Stimulated activated CD8-positive, alpha-beta memory T cell treated with anti-CD3 and anti-CD28 coated beads, Interleukin-12 subunit alpha, Interleukin-12 subunit beta, amount 100 ng/mL, for 1 hour (primary cell): ENCODE data around the gene CTNNBL1.
"Not testable (repeated sequence)": the region's sequence is repeated elsewhere in the genome, so short reads cannot be mapped to it uniquely, and the experiment has no call there.

Experiments used
- DNase-seq: peaks from one replicate; pipeline ENCODE4 v3.0.0-alpha.2; 2020; ENCODE audit warnings: low read depth

CTNNBL1 gene

DNA sequence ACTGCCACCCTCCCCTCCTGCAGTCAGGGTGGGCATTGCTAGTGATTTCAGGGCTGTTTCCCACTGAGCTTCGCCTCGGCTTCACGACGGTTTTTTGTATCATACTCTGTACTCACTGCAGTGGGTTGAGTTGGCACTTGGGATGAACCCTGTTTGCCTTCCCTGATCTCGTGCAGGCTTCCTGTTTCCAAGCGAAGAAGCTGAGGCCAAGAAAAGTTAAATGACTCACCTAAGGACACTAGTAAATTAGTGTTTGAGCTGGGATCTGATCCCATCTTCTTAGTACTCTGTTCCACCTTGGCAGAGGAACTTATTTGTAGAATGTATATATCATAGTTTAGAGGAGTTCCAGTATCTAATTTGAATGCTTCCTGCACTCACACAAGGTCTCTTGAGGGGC is 158.8 kb downstream of the CTNNBL1 start:
- DNase-seq = no peak

DNA sequence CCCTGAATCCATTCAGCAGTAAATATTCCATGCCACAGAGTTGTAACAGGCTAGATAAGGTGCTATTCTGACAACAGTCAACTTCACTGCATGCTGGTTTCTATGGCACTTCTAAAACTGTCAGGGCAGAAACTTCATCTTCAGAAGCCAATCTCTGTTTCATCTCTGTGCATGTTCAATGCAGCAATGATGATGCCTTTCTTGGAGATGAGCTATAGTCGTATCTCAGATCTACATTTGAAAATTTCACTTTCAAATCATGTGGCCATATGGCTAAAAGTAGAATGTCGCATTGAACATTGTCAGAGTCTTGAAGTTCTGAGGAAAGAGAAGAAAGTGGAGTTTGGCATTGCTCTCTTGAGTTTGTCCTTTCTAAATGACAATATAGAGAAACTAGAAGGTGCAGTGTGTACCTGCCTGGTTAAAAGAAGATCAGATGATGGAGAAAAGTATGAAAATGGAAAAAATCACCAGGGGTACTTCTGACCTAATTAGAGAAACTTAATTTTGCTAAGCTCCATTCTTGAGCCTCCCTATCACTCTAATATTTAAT is 160.1 kb downstream of the CTNNBL1 start:
- DNase-seq = no peak

DNA sequence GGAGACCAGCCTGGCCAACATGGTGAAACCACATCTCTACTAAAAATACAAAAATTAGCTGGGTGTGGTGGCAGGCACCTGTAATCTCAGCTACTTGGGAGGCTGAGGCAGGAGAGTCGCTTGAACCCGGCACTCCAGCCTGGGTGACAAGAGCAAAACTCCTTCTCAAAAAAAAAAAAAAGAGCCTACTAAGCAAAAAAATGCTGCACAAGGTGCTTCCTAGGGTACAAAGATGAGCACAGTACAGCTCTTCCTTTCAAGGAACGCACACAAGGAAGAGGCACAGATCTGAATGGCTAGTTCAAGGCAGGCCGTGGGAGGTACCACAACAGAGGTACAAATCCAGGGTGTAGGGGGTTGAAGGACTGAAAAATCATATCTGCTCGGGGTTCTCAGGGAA is 162.2 kb downstream of the CTNNBL1 start:
- DNase-seq = not testable (repeated sequence)

DNA sequence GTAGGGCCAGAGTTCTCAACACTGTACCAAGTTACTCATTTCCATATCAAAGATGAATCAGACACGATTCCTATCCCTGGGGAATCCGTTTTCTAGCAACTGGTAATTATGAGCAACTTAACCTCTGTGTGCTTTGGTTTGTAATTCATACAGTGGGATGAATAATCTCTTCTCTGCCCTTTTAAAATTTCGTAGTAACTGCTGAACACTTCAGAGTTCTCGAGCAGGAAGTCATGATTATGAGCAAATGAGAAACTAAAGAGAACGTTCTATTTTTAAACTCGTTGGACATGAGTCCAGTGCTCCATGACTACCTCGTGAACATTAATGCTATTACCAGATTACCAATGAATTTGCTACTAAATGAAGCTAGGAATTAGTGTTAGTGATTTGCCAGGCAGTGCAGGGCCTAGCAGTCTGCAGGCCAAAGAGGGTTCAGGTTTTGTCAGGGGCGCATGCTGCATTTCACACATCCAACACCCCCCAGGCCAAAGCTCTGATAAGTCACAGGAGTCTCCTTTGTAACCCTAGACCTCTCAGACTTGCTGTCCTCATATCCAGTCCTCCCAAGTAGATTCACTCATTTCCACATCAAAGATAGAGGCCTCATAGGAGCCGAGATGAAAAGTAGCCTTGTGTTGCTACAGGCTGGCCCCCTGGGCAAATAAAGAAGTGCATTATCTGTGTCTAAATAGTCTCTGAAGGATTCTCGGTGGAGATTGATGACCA is 163.3 kb downstream of the CTNNBL1 start:
- no peak for DNase-seq

DNA sequence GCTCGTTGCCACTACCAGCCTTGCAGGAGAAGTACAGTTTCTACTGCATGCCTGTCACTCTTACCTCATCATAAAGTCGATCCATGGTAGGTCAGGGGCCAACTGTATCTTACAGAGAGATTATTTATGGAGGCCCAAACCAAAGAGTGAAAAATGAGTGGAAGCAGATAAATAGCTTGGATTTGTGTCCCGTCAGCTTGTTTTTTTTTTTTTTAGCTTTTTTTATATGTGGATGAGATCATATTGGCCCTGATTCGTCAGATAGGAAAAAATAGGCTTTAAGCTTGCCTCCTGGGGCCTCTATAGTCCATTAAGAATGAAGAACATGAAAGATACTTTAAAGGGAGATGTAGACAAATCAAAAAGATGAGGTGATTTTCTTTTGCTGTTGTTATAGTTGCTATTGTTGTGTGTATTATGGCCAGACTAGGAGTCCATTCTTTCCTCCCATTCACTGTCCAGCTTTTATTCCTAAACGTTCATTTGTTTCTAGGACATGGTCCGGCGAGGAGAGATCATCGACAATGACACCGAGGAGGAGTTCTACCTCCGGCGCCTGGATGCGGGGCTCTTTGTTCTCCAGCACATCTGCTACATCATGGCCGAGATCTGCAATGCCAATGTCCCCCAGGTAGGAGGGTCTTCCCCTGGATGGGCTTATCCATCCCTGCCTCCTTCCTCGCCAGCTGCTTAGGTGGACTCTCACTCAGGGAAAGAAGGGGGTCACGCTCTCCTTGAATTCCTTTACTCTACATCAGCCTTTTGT is 165.8 kb downstream of the CTNNBL1 start:
- DNase-seq = no peak

DNA sequence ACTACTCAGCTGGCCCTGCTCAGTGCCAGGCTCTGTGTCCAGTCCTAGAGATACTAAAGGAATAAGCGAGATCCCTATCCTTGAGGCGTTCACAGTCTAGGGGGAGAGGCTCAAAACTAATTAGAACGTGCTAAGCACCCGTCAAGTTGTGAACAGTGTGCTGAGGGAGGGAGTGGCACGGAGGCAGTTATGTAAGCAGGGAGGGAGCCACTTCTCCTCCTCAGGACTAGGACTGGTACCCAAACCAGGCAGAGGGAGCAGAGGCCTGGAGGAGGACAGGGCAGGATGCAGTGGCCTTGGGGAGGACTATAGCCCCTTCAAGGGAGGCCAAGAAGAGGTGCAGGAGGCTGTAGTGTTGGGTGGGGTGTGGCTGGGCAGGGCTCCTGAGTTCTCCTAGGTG is 169.5 kb downstream of the CTNNBL1 start:
- no peak for DNase-seq

DNA sequence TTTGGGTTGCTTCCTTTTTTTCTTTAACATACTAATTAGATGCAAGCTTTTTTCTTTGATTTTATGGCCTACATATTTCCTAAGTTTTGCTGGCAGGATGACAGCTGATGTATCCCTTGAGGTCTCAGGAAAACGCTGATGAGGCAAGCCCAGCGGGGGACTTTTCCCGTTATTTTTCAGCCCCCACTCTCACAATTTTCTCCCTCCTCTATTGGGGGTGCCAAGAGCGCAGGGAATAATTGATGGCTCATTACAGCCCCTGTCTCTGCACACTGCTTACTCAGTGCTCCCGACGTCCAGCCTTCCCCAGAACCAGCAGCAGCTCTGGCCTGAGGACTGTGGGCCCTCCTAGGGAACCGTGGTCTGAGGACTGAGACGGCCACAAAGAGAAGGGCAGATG is 170.5 kb downstream of the CTNNBL1 start:
- DNase-seq = no peak

DNA sequence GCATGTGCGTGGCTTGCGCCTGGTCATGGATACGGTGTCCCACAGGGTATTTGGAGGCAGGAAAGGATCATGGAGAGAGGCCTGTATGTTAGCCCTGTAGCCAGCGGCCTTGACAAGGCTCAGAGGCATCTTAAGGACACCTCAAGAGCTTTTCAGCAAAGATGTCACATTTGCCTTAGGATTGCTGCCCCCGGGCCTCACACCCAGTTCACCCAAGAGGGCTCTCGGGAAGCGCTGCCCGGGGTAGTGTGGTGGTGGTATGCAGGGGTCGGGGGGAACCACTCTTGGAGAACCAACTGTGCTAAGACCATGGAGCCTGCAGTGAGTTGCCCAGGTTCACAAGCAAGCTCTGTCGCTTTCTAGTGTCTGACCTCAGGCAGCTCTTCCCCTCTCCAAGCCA is 172.2 kb downstream of the CTNNBL1 start:
- no peak for DNase-seq

DNA sequence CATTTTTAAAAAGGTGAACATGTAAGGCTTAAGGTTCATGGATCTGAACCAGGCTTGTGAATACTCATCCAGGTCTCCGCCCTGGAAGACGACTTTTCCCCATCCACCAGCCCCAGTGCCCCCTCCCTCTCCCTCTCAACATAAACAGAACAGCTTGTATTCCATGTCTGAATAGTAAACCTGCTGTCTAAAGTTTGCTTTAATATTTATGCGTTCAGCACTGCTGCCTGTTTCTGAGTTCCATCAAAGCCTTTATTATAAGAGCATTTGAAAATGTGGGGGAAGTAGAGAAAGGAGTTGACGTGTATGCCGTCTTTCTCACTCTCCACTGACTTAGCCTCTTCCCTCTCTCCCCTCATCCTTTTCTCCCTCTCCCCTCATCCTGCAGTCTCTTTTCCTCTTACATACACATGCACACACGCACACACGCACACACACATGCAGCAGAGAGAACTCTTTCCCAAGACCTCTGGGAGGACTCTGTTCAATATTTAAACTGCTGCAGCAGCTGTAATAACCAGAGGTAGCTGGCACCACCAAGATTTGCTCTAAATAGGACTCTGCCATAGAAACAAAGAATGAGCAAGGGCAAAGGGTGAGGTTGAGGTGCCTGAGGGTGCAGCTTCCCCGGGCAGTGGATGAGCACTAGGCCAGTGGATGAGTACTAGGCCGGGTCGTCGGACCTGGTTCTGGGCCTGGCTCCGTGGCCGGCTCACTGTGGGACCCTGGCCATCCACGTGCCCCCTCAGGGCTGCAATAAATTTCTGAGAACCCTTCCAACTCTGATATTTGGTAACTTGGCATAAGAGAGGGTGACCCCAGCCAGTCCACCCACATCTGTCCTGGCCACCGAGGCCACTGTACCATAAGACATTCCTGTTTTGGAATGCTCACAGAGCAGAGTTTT is 173.7 kb downstream of the CTNNBL1 start:
- DNase-seq = no peak

DNA sequence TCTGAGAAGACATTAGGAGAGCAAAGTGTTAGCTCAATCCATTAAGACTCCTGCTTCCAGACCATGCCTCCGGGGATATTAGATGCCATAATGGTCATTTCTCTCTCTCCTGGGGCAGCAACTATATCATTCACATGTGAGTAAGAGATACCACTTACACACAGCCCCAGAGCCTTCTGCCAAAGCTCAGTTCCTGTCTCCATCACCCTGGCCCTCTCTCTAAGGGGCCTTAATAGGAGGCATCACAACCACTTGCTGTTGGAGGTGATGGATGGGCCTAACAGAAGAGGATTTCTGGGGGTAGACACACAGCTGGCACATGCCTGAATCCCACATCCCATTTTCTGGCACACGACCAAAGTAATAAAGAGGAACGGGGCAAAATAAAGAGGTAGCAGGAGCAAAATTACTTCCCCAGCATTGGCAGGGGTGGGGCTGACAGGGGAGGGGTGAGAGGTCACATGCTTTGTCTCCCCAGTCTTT is 175.1 kb downstream of the CTNNBL1 start:
- DNase-seq = no peak

DNA sequence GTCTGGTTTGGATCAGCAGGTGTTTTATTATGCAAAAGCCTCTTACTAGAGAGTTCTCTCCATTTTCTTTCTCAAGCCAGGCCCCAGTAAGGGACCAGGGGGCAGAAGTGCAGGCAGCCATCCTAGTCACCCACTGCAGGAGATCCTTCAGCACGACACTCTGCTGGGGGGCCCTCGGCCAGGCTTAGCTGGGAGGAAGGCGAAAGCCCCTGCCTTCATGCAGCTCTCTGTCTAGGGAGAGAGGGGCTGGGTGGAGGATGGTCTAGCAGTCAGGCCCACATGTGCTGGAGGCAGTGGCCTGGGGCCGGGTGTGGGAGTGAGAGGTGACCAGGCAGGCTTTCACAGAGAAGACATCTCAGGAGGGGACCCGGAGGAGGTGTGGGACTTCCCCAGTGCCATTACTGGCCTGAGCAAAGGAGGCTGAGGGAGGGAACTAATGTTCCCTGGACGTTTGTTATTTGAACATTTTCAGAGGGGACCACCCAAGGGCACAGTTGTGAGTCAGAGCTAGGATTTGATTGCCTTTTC is 175.6 kb downstream of the CTNNBL1 start:
- no peak for DNase-seq

DNA sequence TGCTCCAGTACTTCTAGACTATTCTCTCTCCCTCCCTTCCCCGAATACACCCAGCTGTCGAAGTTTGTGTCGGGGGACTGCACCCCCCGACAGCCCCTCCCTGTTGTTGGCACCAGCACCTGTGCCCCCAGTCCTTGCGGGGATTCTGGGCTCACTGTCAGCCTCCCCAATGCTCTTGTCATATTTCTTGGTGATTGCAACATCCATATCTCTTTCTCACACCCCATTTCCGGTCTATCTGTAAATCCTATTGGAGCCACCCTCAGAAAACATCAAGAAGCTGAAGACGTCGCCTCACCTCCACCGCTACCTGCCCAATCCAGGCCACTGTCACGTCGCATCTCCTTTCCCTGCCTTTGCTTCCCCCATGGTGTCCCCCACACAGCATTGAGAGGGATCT is 176.5 kb downstream of the CTNNBL1 start:
- no peak for DNase-seq

DNA sequence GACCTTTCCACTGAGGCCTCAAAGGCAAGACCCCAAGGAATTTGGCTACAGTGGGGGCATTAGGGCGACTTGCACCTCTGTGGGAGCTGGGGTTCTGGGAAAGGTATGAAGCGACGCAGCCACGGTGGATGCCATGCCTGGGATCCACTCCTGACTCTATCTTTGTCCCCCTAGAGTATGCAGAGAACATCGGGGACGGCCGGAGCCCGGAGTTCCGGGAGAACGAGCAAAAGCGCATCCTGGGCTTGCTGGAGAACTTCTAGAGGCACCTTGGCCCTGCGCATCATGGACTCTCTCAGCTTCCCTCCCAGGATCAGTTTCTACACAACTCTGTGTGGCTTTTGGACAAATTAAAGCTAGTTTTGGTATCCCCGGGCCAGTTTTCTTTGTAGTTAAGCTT is 177.9 kb downstream of the CTNNBL1 start:
- DNase-seq = no peak

DNA sequence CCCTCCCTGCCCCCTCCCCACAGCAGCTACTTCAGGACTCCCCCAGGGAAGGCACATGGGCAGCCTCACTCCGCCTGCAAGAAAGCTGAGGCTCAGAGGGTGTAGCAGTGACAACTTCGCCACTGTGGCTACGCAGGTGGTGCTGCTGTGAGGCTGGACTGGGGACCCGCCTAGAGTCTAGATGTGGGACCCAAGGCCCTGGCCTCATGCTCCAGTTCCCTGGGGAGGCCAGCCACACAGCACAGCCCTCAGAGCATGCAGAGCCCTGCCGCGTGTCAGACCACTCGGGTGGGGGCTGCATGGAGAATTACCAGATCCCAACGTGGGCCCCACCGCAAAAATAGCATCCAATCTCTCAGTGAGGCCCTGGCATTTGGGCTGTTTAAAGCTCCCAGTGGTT is 178.3 kb downstream of the CTNNBL1 start:
- DNase-seq = no peak

DNA sequence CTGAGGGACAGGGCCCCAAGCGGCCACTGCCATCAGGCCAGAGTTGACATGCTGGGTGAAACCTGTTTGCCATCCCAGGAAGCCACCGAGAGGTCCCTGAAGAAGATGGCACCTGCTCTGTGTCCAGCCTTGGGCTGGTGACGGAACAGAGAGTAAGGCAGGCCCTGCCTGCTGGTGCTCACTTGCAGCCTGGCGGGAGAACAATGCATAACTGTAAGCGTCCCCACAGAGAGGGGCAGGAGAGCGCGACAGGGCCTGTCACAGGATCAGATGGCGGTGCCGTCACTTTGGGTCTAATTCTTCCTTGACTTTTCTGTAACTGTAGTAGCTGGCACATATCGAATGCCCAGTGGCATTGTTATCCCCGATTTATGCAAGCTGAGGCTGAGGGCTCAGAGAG is 180.1 kb downstream of the CTNNBL1 start:
- DNase-seq = no peak

DNA sequence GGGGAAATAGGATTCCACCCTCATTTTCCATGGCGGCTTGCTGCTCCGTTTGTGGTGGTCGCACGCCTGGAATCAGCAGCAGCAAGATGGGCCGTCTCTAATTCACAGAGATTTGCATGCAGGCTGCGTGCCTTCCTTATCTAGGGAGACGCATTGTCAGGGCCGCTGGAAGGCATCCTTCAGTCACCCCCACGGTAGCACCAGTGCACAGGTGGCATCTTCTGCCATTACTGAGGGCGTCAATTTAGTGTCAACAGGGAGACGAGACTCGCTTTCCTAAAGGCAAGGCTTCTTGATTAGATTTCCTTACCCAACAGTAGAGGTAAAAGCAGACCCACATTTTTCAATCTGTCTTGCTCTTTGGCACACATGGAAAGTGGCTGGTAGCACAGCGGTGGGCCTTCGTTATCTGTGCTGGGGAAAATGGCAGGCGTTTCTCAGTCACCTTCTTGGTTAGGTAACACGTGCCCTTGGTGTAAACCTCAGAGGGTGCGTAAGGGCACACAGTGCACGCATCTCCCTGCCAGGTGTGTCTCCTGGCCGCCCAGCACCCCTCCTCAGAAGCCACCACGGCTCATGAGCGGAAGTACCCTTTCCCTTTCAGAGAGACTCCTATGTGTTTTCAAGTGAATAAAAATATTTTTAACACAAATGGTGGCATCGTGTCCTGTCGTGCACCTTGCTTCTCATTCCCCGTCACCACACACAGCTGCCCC is 181.8 kb downstream of the CTNNBL1 start:
- DNase-seq = no peak

DNA sequence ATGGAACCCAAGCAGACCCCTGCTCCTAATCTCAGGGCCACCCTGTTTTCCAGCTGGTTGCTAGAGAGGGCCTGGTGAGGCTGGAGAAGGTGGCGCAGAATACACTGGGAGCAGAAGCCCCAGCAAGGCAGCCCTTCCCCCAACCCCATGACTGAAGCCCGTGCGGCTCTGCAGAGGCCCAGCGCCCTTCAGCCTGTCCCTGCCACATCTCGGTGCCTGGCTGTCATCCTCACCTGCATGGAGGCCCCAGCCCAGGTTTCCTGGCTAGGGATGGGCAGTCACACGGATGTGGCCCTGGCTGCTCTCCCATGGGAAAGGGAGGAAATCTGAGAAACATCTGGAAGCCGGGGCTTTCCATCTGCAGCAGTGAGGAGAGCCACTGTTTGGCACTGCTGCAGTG is 183.0 kb downstream of the CTNNBL1 start:
- DNase-seq = no peak

DNA sequence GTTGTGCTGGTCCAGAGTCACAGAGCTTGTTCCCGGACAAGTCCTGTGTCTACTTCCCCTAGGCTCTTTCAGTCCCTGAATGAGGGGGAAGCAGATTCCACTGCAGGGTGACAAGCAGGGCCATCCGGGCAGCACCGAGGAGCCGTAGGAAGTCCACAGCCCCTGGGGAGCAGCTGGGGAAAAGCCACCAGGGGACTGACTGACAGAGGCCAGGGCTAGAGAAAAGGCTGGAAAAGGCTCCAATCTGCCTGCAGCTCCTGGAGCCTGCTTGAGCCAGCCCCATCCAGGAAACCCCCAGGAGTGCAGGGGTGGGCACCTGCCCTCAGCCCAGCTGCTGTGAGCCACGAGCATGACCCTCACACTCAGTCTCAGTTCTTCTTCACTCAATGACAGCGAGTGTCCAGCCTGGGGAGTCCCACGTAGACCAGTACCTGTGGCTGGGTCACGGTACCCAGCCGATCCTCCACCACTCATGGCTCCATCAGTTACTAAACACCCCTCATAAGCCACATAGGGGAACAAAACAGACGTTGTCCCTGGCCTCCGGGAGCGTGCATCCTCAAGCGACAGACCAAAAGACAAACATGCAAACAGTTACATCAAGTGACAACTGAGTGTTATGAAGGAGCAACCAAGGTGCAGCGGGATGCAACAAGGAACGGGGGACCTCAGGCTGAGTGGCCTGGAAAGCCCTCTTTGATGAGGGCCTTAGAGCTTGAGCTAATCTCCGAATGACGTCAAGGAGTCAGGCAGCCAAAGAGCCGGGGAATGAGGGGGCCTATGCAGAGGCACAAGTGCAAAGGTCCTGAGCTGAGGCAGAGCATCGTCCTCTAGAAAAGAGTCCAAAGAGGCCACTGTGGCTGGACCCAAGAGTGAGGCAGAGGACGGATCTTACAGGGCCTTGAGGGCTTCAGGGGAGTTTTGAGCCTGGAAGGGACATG is 184.3 kb downstream of the CTNNBL1 start:
- no peak for DNase-seq

DNA sequence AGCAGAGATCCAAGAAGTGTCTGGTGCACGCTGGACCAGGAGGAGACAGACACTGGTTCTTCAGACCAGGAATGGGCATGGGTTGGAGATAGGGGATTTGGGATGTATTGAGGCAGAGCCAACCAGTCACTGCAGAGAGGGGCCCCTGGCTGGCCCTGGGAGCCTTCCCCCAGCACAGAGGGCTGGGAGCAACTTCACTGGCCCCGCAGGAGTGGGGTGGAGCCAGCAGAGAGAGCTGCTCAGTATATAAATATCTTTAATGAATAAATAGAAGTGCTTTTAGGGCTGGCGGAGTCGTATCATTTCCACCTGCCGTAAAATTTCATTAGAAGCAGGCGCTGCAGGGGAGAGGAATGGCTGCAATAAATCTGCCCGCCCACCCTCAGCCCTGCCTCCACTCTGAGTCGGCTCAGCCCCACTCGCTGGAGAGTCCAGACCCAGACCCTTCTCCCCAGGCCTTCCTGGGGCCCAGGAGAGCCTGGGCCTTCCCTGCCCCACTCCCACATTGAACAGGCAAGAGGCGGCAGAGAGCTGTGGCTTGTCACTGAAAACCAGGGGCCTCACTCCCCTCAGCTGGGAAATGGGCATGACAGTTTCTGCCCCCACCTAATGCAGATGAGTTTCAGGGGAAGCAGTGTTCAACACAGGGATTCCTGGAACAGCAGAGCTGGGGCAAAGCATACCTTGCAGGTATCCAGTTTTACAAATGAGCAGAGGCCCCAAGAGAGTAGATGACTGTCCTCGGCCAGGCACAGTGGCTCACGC is 185.2 kb downstream of the CTNNBL1 start:
- DNase-seq = no peak
